Activated CD4-positive, CD25-positive, alpha-beta regulatory T cell treated with anti-CD3 and anti-CD28 coated beads, Interleukin-2, amount 50 U/mL, for 72 hours (primary cell): Measurements from ENCODE around the gene RFTN1.

ENCODE experiments used
- DNase-seq: peaks from one replicate; pipeline ENCODE4 v3.0.0; 2021

Gene RFTN1

DNA sequence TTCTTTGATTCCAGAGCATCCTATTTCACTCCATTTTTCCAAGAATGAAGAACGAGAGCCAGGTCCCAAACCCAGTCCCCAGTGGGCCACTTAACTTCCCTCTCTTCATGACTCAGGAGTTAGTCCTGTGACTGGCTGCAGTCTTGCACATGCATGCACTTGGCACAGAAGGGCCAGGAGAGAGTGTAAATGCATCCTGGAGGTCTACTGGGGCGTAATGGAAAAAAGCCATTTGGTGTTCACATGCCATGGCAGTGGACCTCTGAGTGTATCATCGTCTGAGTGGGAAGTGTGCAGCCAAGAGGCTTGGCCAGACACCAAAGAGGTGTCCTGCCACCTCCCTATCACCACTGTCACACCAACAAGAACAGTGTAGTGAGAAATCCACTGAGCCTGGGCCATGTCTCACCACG, 15.1 kb upstream of the RFTN1 start:
- DNase-seq, result no peak

GRCh38 chr3:16528106-16528505, 14.6 kb upstream of the RFTN1 start:
- DNase-seq, result no peak

- DNase-seq, result no peak
Observed at GRCh38 chr3:16524196-16524595, 10.7 kb upstream of the RFTN1 start.

- no peak for DNase-seq
Observed at GRCh38 chr3:16523778-16524177, 10.3 kb upstream of the RFTN1 start.

- no peak for DNase-seq
Observed at GRCh38 chr3:16522834-16523233, 9.3 kb upstream of the RFTN1 start.

DNA sequence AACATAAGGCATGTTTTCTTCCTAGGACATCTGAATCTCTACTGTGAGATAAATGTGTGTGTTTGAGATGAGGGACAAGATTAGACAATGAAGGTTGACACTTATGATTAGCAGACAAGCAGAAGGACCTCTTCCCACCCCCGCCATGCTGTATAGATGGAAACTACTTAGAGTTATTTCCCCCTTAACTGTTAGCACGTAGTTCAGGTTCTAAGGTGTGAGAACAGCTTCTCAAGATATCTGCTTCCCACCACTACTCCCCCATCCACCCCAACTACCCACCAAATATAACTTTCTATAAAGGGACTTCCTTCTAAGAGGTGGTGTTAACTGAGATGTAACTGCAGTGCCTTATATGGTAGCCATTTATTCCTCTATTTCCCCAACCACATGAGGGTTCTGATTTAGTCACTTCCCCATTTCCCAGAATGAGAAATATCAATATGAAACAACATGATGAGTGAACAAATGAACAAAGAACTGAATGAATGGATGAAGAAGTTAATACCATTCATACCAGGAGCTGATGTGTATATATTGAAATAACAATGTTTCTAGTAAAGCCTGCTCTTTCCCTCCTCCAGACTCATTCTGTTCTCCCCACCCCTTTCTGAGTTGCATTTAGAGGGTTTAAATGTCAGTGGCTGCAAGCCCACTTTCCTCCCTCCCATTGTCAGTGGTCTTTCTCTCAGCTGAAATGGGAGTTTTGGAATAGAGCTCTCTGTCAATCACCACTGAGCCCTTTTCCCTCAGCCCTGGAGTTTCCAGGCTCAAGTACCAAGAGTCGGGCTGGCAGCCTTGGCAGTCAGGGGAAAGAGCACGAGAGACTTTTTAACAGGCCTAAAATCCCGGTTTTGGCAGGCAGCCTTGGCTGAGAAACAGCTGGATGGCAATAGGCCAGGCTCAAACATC, 7.7 kb upstream of the RFTN1 start:
- no peak for DNase-seq

DNA sequence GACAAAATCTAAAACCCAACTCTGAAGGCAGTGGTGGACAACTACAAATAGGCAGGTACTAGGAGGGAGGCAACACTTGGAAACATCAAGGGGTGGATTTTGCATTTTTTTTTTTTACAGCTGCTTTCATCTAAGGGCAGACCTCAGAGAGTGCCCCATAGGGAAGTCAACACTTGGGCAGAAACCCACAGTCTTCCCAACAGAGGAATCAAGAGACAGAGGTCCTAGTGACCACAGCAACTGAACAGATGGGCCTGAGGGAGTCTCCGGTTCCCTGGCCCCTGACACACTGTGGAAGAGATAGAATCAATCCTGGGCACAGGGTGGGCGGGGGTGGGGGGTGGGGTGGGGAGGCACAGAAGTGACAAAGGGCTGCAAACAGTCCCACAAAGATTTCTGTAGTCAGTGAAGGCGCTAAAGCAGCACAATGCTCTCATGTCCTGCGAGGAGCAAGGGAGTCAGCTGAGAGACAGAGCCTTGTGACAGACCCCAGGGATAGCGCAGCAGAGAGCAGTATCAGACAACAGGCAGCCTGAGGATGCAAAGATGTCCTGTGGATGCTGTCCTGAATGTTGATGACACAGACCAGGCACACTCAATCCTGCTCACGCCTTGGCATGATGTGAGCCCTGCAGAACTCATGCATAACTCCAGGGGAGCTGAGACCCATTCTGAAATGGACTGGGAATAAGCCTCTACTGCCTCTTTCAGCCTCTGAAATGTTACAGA, 6.9 kb upstream of the RFTN1 start:
- DNase-seq, result no peak

GRCh38 chr3:16516695-16517481, 3.4 kb upstream of the RFTN1 start:
- peak; percentile 41 for DNase-seq

DNA sequence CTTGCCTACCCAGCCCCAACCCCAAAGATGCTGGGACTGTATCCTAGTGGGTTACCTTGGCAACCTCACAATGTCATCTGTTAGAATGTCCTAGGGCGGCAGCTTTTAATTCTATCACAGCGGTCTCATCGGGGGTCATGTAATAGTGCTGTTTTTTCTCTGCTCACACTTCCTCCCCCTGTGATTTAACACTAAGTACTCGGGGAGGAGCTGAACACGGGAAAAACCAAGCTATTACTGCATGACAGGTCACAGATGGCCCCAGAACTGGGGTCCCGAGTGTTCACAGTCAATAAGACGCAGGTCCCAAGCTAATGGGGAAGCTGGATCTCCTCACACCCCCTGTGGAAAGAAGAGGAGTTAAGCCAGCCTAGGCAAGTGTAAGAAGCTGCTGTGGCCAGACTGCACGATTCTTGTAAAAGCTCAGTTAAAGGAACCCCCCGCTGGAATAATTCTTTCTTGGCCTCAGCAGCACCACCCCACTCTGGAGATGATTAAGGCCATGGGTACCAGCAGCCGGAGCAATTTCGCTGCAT, 2.5 kb upstream of the RFTN1 start:
- DNase-seq, result no peak

GRCh38 chr3:16514755-16515353, 1.4 kb upstream of the RFTN1 start:
- DNase-seq, result no peak

DNA sequence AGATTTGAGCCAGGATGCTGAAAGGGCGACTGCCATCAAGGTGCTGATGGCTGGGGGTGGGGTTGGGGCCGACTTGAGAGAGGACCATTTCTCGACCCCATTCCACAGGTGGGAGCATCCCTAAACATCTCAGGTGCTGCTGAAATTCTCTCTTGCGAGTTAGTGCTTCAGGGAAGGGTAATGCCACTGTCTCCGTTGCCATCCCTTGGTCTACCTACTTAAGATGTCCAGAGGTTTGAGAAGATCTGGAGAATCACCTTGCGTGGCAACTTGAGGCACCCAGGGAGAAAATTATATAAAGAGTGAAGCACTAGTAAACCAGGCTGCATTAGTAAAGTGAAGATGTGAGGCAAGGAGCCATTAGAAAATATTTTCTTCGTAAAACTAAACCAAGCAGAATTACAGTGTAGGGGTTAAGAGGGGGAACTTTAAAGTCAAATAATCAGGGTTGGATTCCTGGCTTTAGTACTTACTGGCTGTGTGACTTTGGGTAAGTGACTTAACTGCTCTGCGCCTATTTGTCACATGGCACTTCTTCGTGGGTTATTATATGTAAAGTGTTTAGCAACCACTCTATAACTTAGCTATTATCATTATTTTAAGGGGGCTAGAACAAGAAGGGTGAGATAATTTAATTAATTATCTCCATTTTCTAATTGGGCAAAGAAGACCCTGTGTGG, 662 bp upstream of the RFTN1 start:
- DNase-seq, result no peak

- DNase-seq, result peak; percentile 70
Observed at GRCh38 chr3:16512435-16513140, 911 bp downstream of the RFTN1 start.

DNA sequence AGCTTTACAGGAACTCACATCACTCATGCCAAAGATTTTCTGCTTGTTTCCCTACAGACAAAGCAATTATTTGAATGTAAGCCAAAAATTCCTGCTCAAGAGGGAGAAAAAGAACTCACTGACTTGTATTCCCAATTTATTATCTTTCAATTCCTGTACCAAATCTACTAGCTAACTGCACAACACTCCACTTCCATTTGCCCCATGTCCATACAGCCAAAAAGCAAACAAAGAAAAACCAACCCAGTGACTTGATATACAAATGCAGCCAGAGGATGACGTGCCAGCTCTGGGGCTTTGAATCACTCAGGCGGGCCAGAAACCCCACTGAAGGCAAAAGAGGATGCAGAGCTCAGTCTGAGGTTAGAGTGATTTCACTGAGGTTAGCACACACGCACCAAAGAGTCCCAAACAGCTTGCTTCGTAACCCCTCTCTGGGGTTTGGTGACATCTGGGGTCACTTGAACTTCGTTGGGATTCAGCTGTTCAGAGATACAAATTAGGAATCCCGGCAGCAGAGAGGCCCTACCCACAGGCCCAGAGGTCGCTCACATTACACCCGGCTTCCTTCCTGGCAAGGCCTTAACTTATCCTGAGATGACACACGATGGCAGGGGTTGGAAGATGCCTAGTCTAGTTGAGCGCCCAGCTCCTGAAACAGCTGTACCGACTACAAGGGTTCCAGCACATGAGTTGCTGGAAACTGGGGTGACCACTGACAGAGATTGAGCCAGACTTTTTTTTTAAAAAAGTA, 1.6 kb downstream of the RFTN1 start:
- DNase-seq, result peak; percentile 69

GRCh38 chr3:16510620-16511319, 2.7 kb downstream of the RFTN1 start:
- DNase-seq, result no peak

- no peak for DNase-seq
Observed at GRCh38 chr3:16509721-16510619, 3.5 kb downstream of the RFTN1 start.

- no peak for DNase-seq
Observed at GRCh38 chr3:16508591-16508995, 4.9 kb downstream of the RFTN1 start.

DNA sequence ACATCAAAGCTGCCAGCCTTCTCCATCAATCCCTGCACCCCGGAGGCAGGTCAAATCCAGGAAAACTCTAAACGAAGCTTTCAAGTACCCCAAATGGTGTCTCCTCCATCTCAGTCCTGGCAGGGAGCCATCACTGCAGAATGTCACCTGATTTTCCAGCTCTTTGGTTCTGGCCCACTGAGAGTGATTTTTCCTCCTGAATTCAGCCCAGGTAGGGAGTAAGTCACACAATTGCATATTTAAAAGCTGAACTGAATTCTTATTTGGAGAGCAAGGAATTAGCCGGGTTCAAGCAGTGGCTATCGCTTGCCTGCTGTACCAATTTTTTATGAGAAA, 5.3 kb downstream of the RFTN1 start:
- DNase-seq, result no peak

- no peak for DNase-seq
Observed at GRCh38 chr3:16507578-16508242, 5.8 kb downstream of the RFTN1 start.
